Erythroblast (primary cell): ENCODE measurements around the gene UBASH3B.

Experiments used
- GATA1 ChIP-seq: IDR thresholded peaks from 2 replicates; pipeline ENCODE4 v1.6.1; 2011; ENCODE audit warnings: low read depth, mild to moderate bottlenecking, control low read depth, low read length, moderate library complexity
- POLR2A ChIP-seq: IDR thresholded peaks from 2 replicates; pipeline ENCODE4 v1.6.1; 2011; ENCODE audit warnings: mild to moderate bottlenecking, low read length

- no peak for TF ChIP-seq POLR2A
- no peak for TF ChIP-seq GATA1
These were observed 55.8 kb downstream of the UBASH3B start for GRCh38 chr11:122711362-122711761.
